Naive B cell (primary cell): ENCODE measurements around the gene CYTIP. TPM values are rescaled to one million over a fixed set of nuclear protein-coding genes. Genes with fewer than 3 reads are reported as not detected.
A peak's percentile ranks its signal among the peaks of the same experiment; 100 is the strongest.
"Not testable (repeated sequence)": the region's sequence is repeated elsewhere in the genome, so short reads cannot be mapped to it uniquely, and the experiment has no call there.

Experiments used
- ATAC-seq, 2 donors: fragments of 150-1000 bp; cut with Tn5 transposase; 2 replicates each; pipeline ENCODE4 v1.10.0; 2021; ENCODE audit warnings: low read depth in 2 of 2, mild to moderate bottlenecking in 2 of 2, moderate library complexity in 2 of 2
- DNase-seq: peaks from one replicate; pipeline ENCODE4 v3.0.0; 2022
- H3K27ac Mint-ChIP-seq, 6 donors: one replicate each; pipeline ENCODE4 v1.8.0; 2020 to 2022; ENCODE audit warnings: mild to moderate bottlenecking in 6 of 6, mixed read lengths in 6 of 6, moderate library complexity in 5 of 6, inconsistent platforms in 2 of 6
- H3K27me3 Mint-ChIP-seq, 3 donors: one replicate each; pipeline ENCODE4 v1.8.0; 2021 to 2022; ENCODE audit warnings: mixed read lengths in 3 of 3, mild to moderate bottlenecking in 1 of 3
- H3K36me3 Mint-ChIP-seq, 2 donors: one replicate each; pipeline ENCODE4 v1.8.0; 2020 to 2022; ENCODE audit warnings: mixed read lengths in 2 of 2, inconsistent platforms in 1 of 2, mild to moderate bottlenecking in 1 of 2
- H3K4me1 Mint-ChIP-seq, 3 donors: one replicate each; pipeline ENCODE4 v1.8.0; 2020 to 2022; ENCODE audit warnings: mixed read lengths in 3 of 3, inconsistent platforms in 1 of 3, mild to moderate bottlenecking in 1 of 3, moderate library complexity in 1 of 3
- H3K4me3 Mint-ChIP-seq, 8 donors: one replicate each; pipeline ENCODE4 v1.8.0; 2020 to 2022; ENCODE audit warnings: mild to moderate bottlenecking in 8 of 8, mixed read lengths in 8 of 8, moderate library complexity in 8 of 8, inconsistent platforms in 2 of 8
- H3K9me3 Mint-ChIP-seq, 7 donors: one replicate each; pipeline ENCODE4 v1.8.0; 2020 to 2022; ENCODE audit warnings: mixed read lengths in 7 of 7, mild to moderate bottlenecking in 5 of 7, inconsistent platforms in 2 of 7, moderate library complexity in 1 of 7
- polyA plus RNA-seq, 6 donors: library from polyadenylated mRNA; unstranded; fragments of 300-500 nt; fragmentation: Illumina TruSeq; gene quantifications; one replicate each; pipeline ENCODE4 v1.2.3, GENCODE V29; 2021; ENCODE audit warnings: low read depth in 6 of 6

CYTIP gene
- polyA plus RNA-seq, 6 donors from 2014 or later, result 90.7 to 172 (median 121) TPM

- DNase-seq, result peak; percentile 74
- Mint-ChIP-seq H3K4me1 (peaks cover 57 to 90% (median 73%) of the 10 kb centered on the region in 3 donors), H3K4me3 (peak overlapping the region; percentile 13 to 80 (median 68)), H3K27me3 (no peaks in the 10 kb centered on the region), H3K9me3 (peaks cover 0 to 1% (median 0%) of the 10 kb centered on the region in 7 donors), H3K27ac (peak overlapping the region; percentile 85 to 99 (median 97)), H3K36me3 (peaks cover 27% of the 10 kb centered on the region in 2 donors)
- peak; percentile 70 to 73 for ATAC-seq
These were observed 30.4 kb downstream of the CYTIP start for GRCh38 chr2:157413326-157414035.

- DNase-seq (no peak), ATAC-seq (no peak)
- Mint-ChIP-seq H3K9me3 (peaks cover 0 to 2% (median 0%) of the 10 kb centered on the region in 7 donors), H3K27me3 (no peaks in the 10 kb centered on the region), H3K36me3 (peaks cover 15 to 23% of the 10 kb centered on the region in 2 donors), H3K27ac (peak overlapping the region; percentile 43 to 95 (median 80)), H3K4me1 (peaks cover 51 to 85% (median 66%) of the 10 kb centered on the region in 3 donors), H3K4me3 (peak overlapping the region in 5 of 8 donors; percentile 1 to 73 (median 27))
These were observed 32.1 kb downstream of the CYTIP start for GRCh38 chr2:157411624-157412336.

GRCh38 chr2:157405398-157405797, 38.5 kb downstream of the CYTIP start:
- Mint-ChIP-seq H3K27ac (peak overlapping the region; percentile 94 to 98 (median 97)), H3K4me1 (peaks cover 36 to 74% (median 56%) of the 10 kb centered on the region in 3 donors), H3K9me3 (peaks cover 0 to 11% (median 3%) of the 10 kb centered on the region in 7 donors), H3K4me3 (peak overlapping the region in 4 of 8 donors; percentile 39 to 69 (median 58)), H3K36me3 (peaks cover 15 to 19% of the 10 kb centered on the region in 2 donors)
- not testable (repeated sequence) for DNase-seq, H3K27me3 Mint-ChIP-seq, ATAC-seq

GRCh38 chr2:157404363-157404762, 39.5 kb downstream of the CYTIP start:
- H3K36me3 Mint-ChIP-seq, result peaks cover 17 to 21% of the 10 kb centered on the region in 2 donors
- peaks cover 30 to 67% (median 49%) of the 10 kb centered on the region in 3 donors for H3K4me1 Mint-ChIP-seq

GRCh38 chr2:157402801-157403485, 40.9 kb downstream of the CYTIP start:
- Mint-ChIP-seq H3K4me1 (peaks cover 27 to 56% (median 41%) of the 10 kb centered on the region in 3 donors), H3K9me3 (peaks cover 0 to 24% (median 12%) of the 10 kb centered on the region in 7 donors), H3K4me3 (peak overlapping the region in 6 of 8 donors; percentile 15 to 81 (median 45)), H3K36me3 (peaks cover 11 to 24% of the 10 kb centered on the region in 2 donors), H3K27ac (peak overlapping the region; percentile 95 to 99 (median 98))
- DNase-seq, H3K27me3 Mint-ChIP-seq, ATAC-seq: not testable (repeated sequence)

More at GRCh38 chr2:157404363-157404762, 39.5 kb downstream of the CYTIP start:
- peak; percentile 95 to 97 for ATAC-seq
- peak; percentile 89 for DNase-seq
- Mint-ChIP-seq H3K4me3 (peak overlapping the region; percentile 47 to 81 (median 64)), H3K27ac (peak overlapping the region; percentile 95 to 99 (median 98)), H3K27me3 (no peaks in the 10 kb centered on the region), H3K9me3 (peaks cover 0 to 13% (median 4%) of the 10 kb centered on the region in 7 donors)

GRCh38 chr2:157395811-157396210, 48.1 kb downstream of the CYTIP start:
- H3K27ac Mint-ChIP-seq, result no peak overlapping the region
- peaks cover 5 to 10% of the 10 kb centered on the region in 2 donors for H3K36me3 Mint-ChIP-seq
- ATAC-seq (no peak), DNase-seq (no peak)
- H3K4me3 Mint-ChIP-seq, result no peak overlapping the region
- peaks cover 0 to 20% (median 8%) of the 10 kb centered on the region in 7 donors for H3K9me3 Mint-ChIP-seq
- H3K27me3 Mint-ChIP-seq, result no peaks in the 10 kb centered on the region
- H3K4me1 Mint-ChIP-seq, result peaks cover 0 to 5% (median 0%) of the 10 kb centered on the region in 3 donors

GRCh38 chr2:157394928-157395327, 49.0 kb downstream of the CYTIP start:
- Mint-ChIP-seq H3K36me3 (peaks cover 5% of the 10 kb centered on the region in 2 donors), H3K9me3 (peaks cover 0 to 15% (median 8%) of the 10 kb centered on the region in 7 donors)

GRCh38 chr2:157393348-157393747, 50.5 kb downstream of the CYTIP start:
- Mint-ChIP-seq H3K9me3 (peaks cover 0 to 15% (median 9%) of the 10 kb centered on the region in 7 donors), H3K4me3 (no peak overlapping the region), H3K4me1 (peaks cover 0 to 3% (median 0%) of the 10 kb centered on the region in 3 donors), H3K27ac (no peak overlapping the region), H3K36me3 (peaks cover 0 to 5% of the 10 kb centered on the region in 2 donors), H3K27me3 (no peaks in the 10 kb centered on the region)
- DNase-seq (no peak), ATAC-seq (no peak)

More at GRCh38 chr2:157394928-157395327, 49.0 kb downstream of the CYTIP start:
- ATAC-seq (no peak), DNase-seq (no peak)
- Mint-ChIP-seq H3K27ac (no peak overlapping the region), H3K4me3 (no peak overlapping the region), H3K27me3 (no peaks in the 10 kb centered on the region), H3K4me1 (no peaks in the 10 kb centered on the region)

GRCh38 chr2:157388827-157389226, 55.1 kb downstream of the CYTIP start:
- Mint-ChIP-seq H3K27me3 (no peaks in the 10 kb centered on the region), H3K9me3 (peaks cover 0 to 14% (median 6%) of the 10 kb centered on the region in 7 donors), H3K36me3 (peaks cover 7 to 10% of the 10 kb centered on the region in 2 donors), H3K27ac (peak overlapping the region in 1 of 6 donors; percentile 38), H3K4me1 (peaks cover 17 to 20% (median 20%) of the 10 kb centered on the region in 3 donors), H3K4me3 (no peak overlapping the region)
- DNase-seq, result no peak
- ATAC-seq, result no peak

GRCh38 chr2:157386747-157387146, 57.1 kb downstream of the CYTIP start:
- peak overlapping the region in 4 of 6 donors; percentile 5 to 68 (median 36) for H3K27ac Mint-ChIP-seq
- peaks cover 7 to 11% of the 10 kb centered on the region in 2 donors for H3K36me3 Mint-ChIP-seq
- H3K9me3 Mint-ChIP-seq, result peaks cover 0 to 14% (median 7%) of the 10 kb centered on the region in 7 donors
- H3K4me1 Mint-ChIP-seq, result peaks cover 17 to 25% (median 22%) of the 10 kb centered on the region in 3 donors
- DNase-seq (no peak), ATAC-seq (peak; percentile 55 to 60)
- no peak overlapping the region for H3K4me3 Mint-ChIP-seq
- no peaks in the 10 kb centered on the region for H3K27me3 Mint-ChIP-seq

- no peak overlapping the region for H3K4me3 Mint-ChIP-seq
- peaks cover 0 to 14% (median 7%) of the 10 kb centered on the region in 7 donors for H3K9me3 Mint-ChIP-seq
- peaks cover 19 to 26% (median 24%) of the 10 kb centered on the region in 3 donors for H3K4me1 Mint-ChIP-seq
- DNase-seq (no peak), ATAC-seq (peak in 1 of 2 donors; percentile 12)
- H3K27me3 Mint-ChIP-seq, result no peaks in the 10 kb centered on the region
- H3K36me3 Mint-ChIP-seq, result peaks cover 7 to 13% of the 10 kb centered on the region in 2 donors
- H3K27ac Mint-ChIP-seq, result peak overlapping the region in 3 of 6 donors; percentile 5 to 39 (median 34)
These were observed 57.6 kb downstream of the CYTIP start for GRCh38 chr2:157386247-157386646.

- H3K36me3 Mint-ChIP-seq, result peaks cover 29 to 35% of the 10 kb centered on the region in 2 donors
- ATAC-seq (no peak), DNase-seq (no peak)
- peaks cover 11 to 32% (median 27%) of the 10 kb centered on the region in 7 donors for H3K9me3 Mint-ChIP-seq
- no peaks in the 10 kb centered on the region for H3K27me3 Mint-ChIP-seq
- H3K4me3 Mint-ChIP-seq, result no peak overlapping the region
- peaks cover 12 to 25% (median 16%) of the 10 kb centered on the region in 3 donors for H3K4me1 Mint-ChIP-seq
- no peak overlapping the region for H3K27ac Mint-ChIP-seq
These were observed 66.0 kb downstream of the CYTIP start for GRCh38 chr2:157377861-157378260.
